Endothelial cell of umbilical vein (primary cell): Measurements from ENCODE around the gene TOP3A. TPM values are rescaled to one million over a fixed set of nuclear protein-coding genes. Genes with fewer than 3 reads are reported as not detected.

Source experiments
- BruUV-seq: library from RNA; stranded (reverse); fragments of 400-500 nt; replicated peaks from 2 replicates; lab custom pipeline; 2021; lab: Mats Ljungman, UMichigan
- CTCF ChIA-PET: fragments of 300-600, 350-600 bp; sonication (Branson Sonifier 250); formaldehyde crosslinking; loops from one replicate; lab custom pipeline; 2021; ENCODE audit warnings: antibody characterized with exemption, inconsistent platforms; lab: Charles Lee
- POLR2A ChIA-PET: fragments of 300-600, 350-600 bp; sonication (Branson Sonifier 250); formaldehyde crosslinking; loops from one replicate; lab custom pipeline; 2021; ENCODE audit warnings: antibody characterized with exemption, inconsistent platforms; lab: Charles Lee
- DNase-seq: peaks from one replicate; pipeline ENCODE4 v3.0.0-alpha.2; 2011; ENCODE audit warnings: low read depth, low spot score
- FAIRE-seq: peaks from 2 replicates; lab custom pipeline; 2011; peaks lifted over from hg19 to GRCh38; lab: Jason Lieb, UNC
- H2AFZ ChIP-seq: 2 replicates; pipeline ENCODE4 v1.6.0; 2012; ENCODE audit warnings: low read depth, low read length, control low read depth, inconsistent platforms
- H3K27ac ChIP-seq: 2 replicates; pipeline ENCODE4 v1.5.1; 2011; ENCODE audit warnings: low read depth, mild to moderate bottlenecking, control low read depth, low read length, moderate library complexity; ENCODE audit not compliant: insufficient read depth
- H3K27me3 ChIP-seq, 2 experiments: 2 replicates each; pipeline versions ENCODE4 v1.6.0 to v1.6.1; 2011; ENCODE audit warnings: low read length in 2 of 2, mixed read lengths in 1 of 2; ENCODE audit not compliant: control insufficient read depth in 2 of 2, insufficient read depth in 2 of 2
- H3K36me3 ChIP-seq, 2 experiments: 2 replicates in 1 of 2; 3 replicates in 1 of 2; pipeline ENCODE4 v1.5.1; 2011; ENCODE audit warnings: low read length in 2 of 2, mild to moderate bottlenecking in 1 of 2, moderate library complexity in 1 of 2; ENCODE audit not compliant: control insufficient read depth in 2 of 2, insufficient read depth in 2 of 2; ENCODE audit errors: extremely low read depth in 1 of 2
- H3K4me1 ChIP-seq: 3 replicates; pipeline ENCODE4 v1.5.1; 2011; ENCODE audit warnings: mild to moderate bottlenecking, low read length; ENCODE audit not compliant: control insufficient read depth, insufficient read depth; ENCODE audit errors: extremely low read depth
- H3K4me2 ChIP-seq: 2 replicates; pipeline ENCODE4 v1.6.1; 2011; ENCODE audit warnings: low read length, control low read depth, mixed read lengths; ENCODE audit not compliant: insufficient read depth
- H3K4me3 ChIP-seq, 3 experiments: fragments of 200-600 bp in 1 of 3; sonication (generic), shearing (Covaris generic) in 1 of 3; replicated peaks in 1 of 3; 2 replicates each; pipeline ENCODE4 v1.5.1; 2011 to 2016; ENCODE audit warnings: control low read depth in 3 of 3, low read length in 3 of 3, mild to moderate bottlenecking in 2 of 3, inconsistent platforms in 1 of 3, low read depth in 1 of 3, moderate library complexity in 1 of 3; ENCODE audit not compliant: insufficient read depth in 1 of 3
- H3K79me2 ChIP-seq: 2 replicates; pipeline ENCODE4 v1.6.0; 2012; ENCODE audit warnings: low read length, inconsistent platforms; ENCODE audit not compliant: control insufficient read depth, insufficient read depth
- H3K9ac ChIP-seq: replicated peaks from 2 replicates; pipeline ENCODE3; 2011; ENCODE audit warnings: low read length, control low read depth; ENCODE audit not compliant: insufficient read depth; ENCODE audit errors: extremely low read depth
- H3K9me1 ChIP-seq: replicated peaks from 3 replicates; pipeline ENCODE4 v1.6.0; 2011; ENCODE audit warnings: mild to moderate bottlenecking, low read length; ENCODE audit not compliant: control insufficient read depth, insufficient read depth; ENCODE audit errors: extremely low read depth
- H3K9me3 ChIP-seq: replicated peaks from 2 replicates; pipeline ENCODE4 v1.5.1; 2012; ENCODE audit warnings: low read length, inconsistent platforms; ENCODE audit not compliant: control insufficient read depth, insufficient read depth
- H4K20me1 ChIP-seq: replicated peaks from 2 replicates; pipeline ENCODE3; 2011; ENCODE audit warnings: mild to moderate bottlenecking, low read length; ENCODE audit not compliant: control insufficient read depth, insufficient read depth; ENCODE audit errors: extremely low read depth
- CTCF ChIP-seq, 2 donors: IDR thresholded peaks; 1 replicate in 1 of 2; 2 replicates in 1 of 2; pipeline ENCODE4 v1.5.1; 2011; ENCODE audit warnings: low read length in 2 of 2, mild to moderate bottlenecking in 2 of 2, moderate library complexity in 2 of 2, control low read depth in 1 of 2, inconsistent platforms in 1 of 2, low read depth in 1 of 2; ENCODE audit not compliant: insufficient read depth in 1 of 2; ENCODE audit errors: extremely low read depth in 1 of 2
- FOS ChIP-seq: IDR thresholded peaks from 2 replicates; pipeline ENCODE4 v1.6.1; 2011; ENCODE audit warnings: mild to moderate bottlenecking, low read length, moderate library complexity, borderline replicate concordance; ENCODE audit not compliant: insufficient read depth
- dilution Hi-C: fragments of 300-500 bp; cut with MboI; formaldehyde crosslinking; loops from one replicate; pipeline ENCODE4 v1.15.0; 2019; ENCODE audit warnings: low sequenced_read_pairs; ENCODE audit not compliant: extremely low pct_ligation_motif_present
- intact Hi-C: fragments of 100-400 bp; cut with micrococcal nuclease; formaldehyde crosslinking; loops from one replicate; pipeline ENCODE4 v1.10.0; 2022
- polyA plus RNA-seq, 4 experiments: library from polyadenylated mRNA; depleted of rRNA in 3 of 4; stranded (reverse) in 3 of 4; unstranded in 1 of 4; fragments of >200 nt; gene quantifications; 2 replicates each; pipeline versions ENCODE4 v1.2.1 to v1.2.3, GENCODE V29; 2011 to 2012; ENCODE audit warnings: missing spikeins in 1 of 4
- total RNA-seq: library from RNA; stranded (reverse); gene quantifications from 2 replicates; pipeline ENCODE4 v1.2.3, GENCODE V29; 2021

The TOP3A gene
- total and polyA plus RNA-seq, 2 donors (not counting 3 experiments of a cell fraction or from before 2014, with no cell fraction given) = 20.4 to 53.1 TPM

DNA sequence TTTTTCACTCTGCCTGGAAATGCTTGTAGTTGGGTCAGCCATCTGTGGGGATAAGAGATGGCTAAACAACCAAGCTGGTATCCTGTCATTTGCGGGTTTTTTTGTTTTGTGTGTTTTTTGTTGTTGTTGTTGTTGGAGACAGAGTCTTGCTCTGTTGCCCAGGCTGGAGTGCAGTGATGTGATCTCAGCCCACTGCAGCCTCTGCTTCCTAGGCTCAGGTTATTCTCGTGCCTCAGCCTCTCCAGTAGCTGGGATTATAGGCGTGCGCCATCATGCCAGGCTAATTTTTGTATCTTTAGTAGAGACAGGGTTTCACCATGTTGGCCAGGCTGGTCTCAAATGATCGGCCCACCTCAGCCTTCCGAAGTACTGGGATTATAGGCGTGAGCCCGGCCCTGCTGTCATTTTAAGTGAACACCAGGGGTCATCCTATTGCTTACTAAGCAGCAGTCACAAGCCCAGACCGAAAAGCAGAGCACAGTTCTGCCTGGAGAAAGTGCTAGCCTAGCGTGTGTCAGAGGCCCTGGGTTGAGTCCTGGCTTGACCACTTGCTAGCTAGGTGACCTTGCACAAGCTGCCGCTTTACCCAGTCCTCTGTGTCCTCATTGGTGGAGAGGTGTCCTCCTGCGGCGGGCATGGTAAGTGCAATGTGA, 4.9 kb upstream of the TOP3A start:
- intact Hi-C loops = no loop called here
- no peaks in the 10 kb centered on the region for H4K20me1 ChIP-seq
- DNase-seq = peak; percentile 37

More for the DNA sequence above, 4.9 kb upstream of the TOP3A start:
- TF ChIP-seq FOS (no peak), CTCF (IDR thresholded peaks at IDR 0.05; ENCODE audit: extremely low read depth in 1 of 2, insufficient read depth in 1 of 2, low read depth in 1 of 2, low read length in 2 of 2) (peak; percentile 35 to 46)
- no peaks in the 10 kb centered on the region for H3K9me3 ChIP-seq
- BruUV-seq = no TSS peak
- no peak overlapping the region for H3K4me2 ChIP-seq
- CTCF ChIA-PET = interaction anchor here (0.9 to 1.9 kb wide), 5 partner anchors 9 to 177 kb away, joined by 3 to 4 read pairs (median 4); no protein-coding TSS in a partner anchor
- H3K4me3 ChIP-seq = no peak overlapping the region
- POLR2A ChIA-PET = no interaction called here
- peaks cover 3 to 35% of the 10 kb centered on the region in 2 experiments for H3K36me3 ChIP-seq
- dilution Hi-C loops = no loop called here
- H3K9me1 ChIP-seq = no peaks in the 10 kb centered on the region
- H3K27ac ChIP-seq = no peak overlapping the region
- H2AFZ ChIP-seq = no peak overlapping the region
- no peak overlapping the region for H3K9ac ChIP-seq
- peak; percentile 98 for FAIRE-seq
- peaks cover 48% of the 10 kb centered on the region for H3K79me2 ChIP-seq
- peaks cover 18% of the 10 kb centered on the region for H3K4me1 ChIP-seq
- no peaks in the 10 kb centered on the region for H3K27me3 ChIP-seq
